H9 (cell line): ENCODE data around the gene RAP1GAP2. TPM values are rescaled to one million over a fixed set of nuclear protein-coding genes. Genes with fewer than 3 reads are reported as not detected.

ENCODE experiments used
- DNase-seq: peaks from one replicate; pipeline ENCODE4 v3.0.0-alpha.2; 2017
- H2AFZ ChIP-seq: one replicate; pipeline ENCODE4 v1.6.1; 2013; ENCODE audit warnings: mild to moderate bottlenecking, low read length, control low read depth, moderate library complexity
- H2AK5ac ChIP-seq: 2 replicates; pipeline ENCODE4 v1.6.1; 2013; ENCODE audit warnings: low read length, control low read depth, mixed read lengths; ENCODE audit not compliant: insufficient read length
- H2BK120ac ChIP-seq: one replicate; pipeline ENCODE4 v1.6.1; 2013; ENCODE audit warnings: low read depth, mild to moderate bottlenecking, low read length, control low read depth, inconsistent platforms; ENCODE audit not compliant: poor library complexity, severe bottlenecking
- H2BK12ac ChIP-seq: 2 replicates; pipeline ENCODE4 v1.6.1; 2013; ENCODE audit warnings: low read length, control low read depth, mixed read lengths, low read depth; ENCODE audit not compliant: insufficient read length
- H2BK15ac ChIP-seq: 2 replicates; pipeline ENCODE4 v1.6.1; 2013; ENCODE audit warnings: low read depth, low read length, control low read depth
- H2BK20ac ChIP-seq: one replicate; pipeline ENCODE4 v1.6.1; 2013; ENCODE audit warnings: low read depth, mild to moderate bottlenecking, low read length, control low read depth, inconsistent platforms; ENCODE audit not compliant: poor library complexity, severe bottlenecking
- H2BK5ac ChIP-seq: 2 replicates; pipeline ENCODE4 v1.6.1; 2013; ENCODE audit warnings: low read length, control low read depth, mixed read lengths; ENCODE audit not compliant: insufficient read length
- H3K14ac ChIP-seq: 2 replicates; pipeline ENCODE4 v1.6.1; 2013; ENCODE audit warnings: low read length, control low read depth; ENCODE audit not compliant: insufficient read depth
- H3K18ac ChIP-seq: 2 replicates; pipeline ENCODE4 v1.6.1; 2013; ENCODE audit warnings: low read depth, mild to moderate bottlenecking, mixed read lengths, low read length, control low read depth; ENCODE audit not compliant: insufficient read length
- H3K23ac ChIP-seq: 2 replicates; pipeline ENCODE4 v1.6.1; 2013; ENCODE audit warnings: low read length, control low read depth, mixed read lengths, low read depth; ENCODE audit not compliant: insufficient read length
- H3K23me2 ChIP-seq: 2 replicates; pipeline ENCODE4 v1.6.1; 2013; ENCODE audit warnings: low read depth, mild to moderate bottlenecking, mixed read lengths, low read length, control low read depth; ENCODE audit not compliant: insufficient read length, poor library complexity, severe bottlenecking
- H3K27ac ChIP-seq: 2 replicates; pipeline ENCODE4 v1.5.1; 2013; ENCODE audit warnings: low read length, control low read depth, mixed read lengths, low read depth; ENCODE audit not compliant: insufficient read length
- H3K27me3 ChIP-seq: 2 replicates; pipeline ENCODE4 v1.6.1; 2013; ENCODE audit warnings: low read length, control low read depth, inconsistent platforms; ENCODE audit not compliant: insufficient read depth
- H3K4ac ChIP-seq: 2 replicates; pipeline ENCODE4 v1.6.1; 2013; ENCODE audit warnings: low read depth, mild to moderate bottlenecking, control low read depth, inconsistent platforms, low read length, moderate library complexity
- H3K4me1 ChIP-seq: 2 replicates; pipeline ENCODE4 v1.6.1; 2013; ENCODE audit warnings: low read length, control low read depth, inconsistent platforms; ENCODE audit not compliant: insufficient read depth
- H3K4me2 ChIP-seq: 2 replicates; pipeline ENCODE4 v1.6.1; 2013; ENCODE audit warnings: low read length, control low read depth, mixed read lengths; ENCODE audit not compliant: insufficient read length, insufficient read depth
- H3K56ac ChIP-seq: 2 replicates; pipeline ENCODE4 v1.6.1; 2013; ENCODE audit warnings: low read depth, mild to moderate bottlenecking, mixed read lengths, low read length, control low read depth; ENCODE audit not compliant: insufficient read length
- H3K79me1 ChIP-seq: 2 replicates; pipeline ENCODE4 v1.6.1; 2013; ENCODE audit warnings: low read depth, mild to moderate bottlenecking, moderate library complexity, low read length, control low read depth, inconsistent platforms; ENCODE audit not compliant: insufficient read depth, poor library complexity, severe bottlenecking
- H3K79me2 ChIP-seq: 2 replicates; pipeline ENCODE4 v1.6.1; 2013; ENCODE audit warnings: low read length, control low read depth, inconsistent platforms; ENCODE audit not compliant: insufficient read depth
- H3K9ac ChIP-seq: 2 replicates; pipeline ENCODE4 v1.6.1; 2013; ENCODE audit warnings: low read length, control low read depth, mixed read lengths; ENCODE audit not compliant: insufficient read length; ENCODE audit errors: extremely low read depth
- H3K9me3 ChIP-seq: one replicate; pipeline ENCODE4 v1.6.1; 2013; ENCODE audit warnings: low read depth, low read length, inconsistent platforms; ENCODE audit not compliant: control insufficient read depth
- H3T11ph ChIP-seq: one replicate; pipeline ENCODE4 v1.6.1; 2013; ENCODE audit warnings: mild to moderate bottlenecking, low read length, control low read depth, inconsistent platforms
- H4K20me1 ChIP-seq: one replicate; pipeline ENCODE4 v1.6.1; 2013; ENCODE audit not compliant: control insufficient read depth, insufficient read length, insufficient read depth
- H4K5ac ChIP-seq: 2 replicates; pipeline ENCODE4 v1.6.1; 2013; ENCODE audit warnings: low read depth, mild to moderate bottlenecking, mixed read lengths, low read length, control low read depth; ENCODE audit not compliant: insufficient read length
- H4K8ac ChIP-seq: replicated peaks from 2 replicates; pipeline ENCODE4 v1.6.1; 2013; ENCODE audit warnings: low read length, control low read depth, mixed read lengths, low read depth; ENCODE audit not compliant: insufficient read length
- H4K91ac ChIP-seq: 2 replicates; pipeline ENCODE4 v1.6.1; 2013; ENCODE audit warnings: low read depth, mild to moderate bottlenecking, moderate library complexity, mixed read lengths, low read length, control low read depth; ENCODE audit not compliant: insufficient read length
- H3K27ac Mint-ChIP-seq, 3 experiments: 2 replicates in 2 of 3; 3 replicates in 1 of 3; pipeline ENCODE4 v1.8.0; 2020 to 2021; ENCODE audit warnings: mixed read lengths in 3 of 3, mild to moderate bottlenecking in 1 of 3, moderate library complexity in 1 of 3
- H3K27me3 Mint-ChIP-seq: 2 replicates; pipeline ENCODE4 v1.8.0; 2021; ENCODE audit warnings: low read depth, mild to moderate bottlenecking, moderate library complexity, mixed read lengths
- H3K36me3 Mint-ChIP-seq, 3 experiments: 2 replicates in 2 of 3; 3 replicates in 1 of 3; pipeline ENCODE4 v1.8.0; 2020 to 2021; ENCODE audit warnings: low read depth in 3 of 3, mixed read lengths in 3 of 3; ENCODE audit not compliant: insufficient read depth in 1 of 3
- H3K4me1 Mint-ChIP-seq, 2 experiments: 2 replicates each; pipeline ENCODE4 v1.8.0; 2020; ENCODE audit warnings: mixed read lengths in 2 of 2
- H3K4me3 Mint-ChIP-seq, 2 experiments: 2 replicates in 1 of 2; 3 replicates in 1 of 2; pipeline ENCODE4 v1.8.0; 2020 to 2021; ENCODE audit warnings: mild to moderate bottlenecking in 2 of 2, mixed read lengths in 2 of 2, moderate library complexity in 1 of 2
- H3K9me3 Mint-ChIP-seq, 2 experiments: 2 replicates in 1 of 2; 3 replicates in 1 of 2; pipeline ENCODE4 v1.8.0; 2020; ENCODE audit warnings: mild to moderate bottlenecking in 2 of 2, mixed read lengths in 2 of 2, moderate library complexity in 1 of 2
- WGBS: extraction: QIAGEN DNeasy Blood & Tissue Kit; methylation state at CpG from one replicate; pipeline ENCODE4 v1.1.7; 2013; ENCODE audit warnings: missing lambda C conversion rate, low lambda C conversion rate, mixed read lengths; ENCODE audit not compliant: insufficient read length; ENCODE audit errors: extremely low coverage; 5-methylcytosine and 5-hydroxymethylcytosine counted together
- total RNA-seq: library from RNA; stranded (reverse); gene quantifications from 2 replicates; pipeline ENCODE4 v1.2.1, GENCODE V29; 2021
- TF ChIP-seq, protein P1 (sequence below): fragments of 200-600 bp; sonication (generic); conservative IDR thresholded peaks from 3 replicates; pipeline ENCODE4 v1.8.0; 2021; ENCODE audit warnings: antibody characterized with exemption, mild to moderate bottlenecking

The RAP1GAP2 gene
- total RNA-seq, 1 experiment from 2014 or later: 33.8 TPM

DNA sequence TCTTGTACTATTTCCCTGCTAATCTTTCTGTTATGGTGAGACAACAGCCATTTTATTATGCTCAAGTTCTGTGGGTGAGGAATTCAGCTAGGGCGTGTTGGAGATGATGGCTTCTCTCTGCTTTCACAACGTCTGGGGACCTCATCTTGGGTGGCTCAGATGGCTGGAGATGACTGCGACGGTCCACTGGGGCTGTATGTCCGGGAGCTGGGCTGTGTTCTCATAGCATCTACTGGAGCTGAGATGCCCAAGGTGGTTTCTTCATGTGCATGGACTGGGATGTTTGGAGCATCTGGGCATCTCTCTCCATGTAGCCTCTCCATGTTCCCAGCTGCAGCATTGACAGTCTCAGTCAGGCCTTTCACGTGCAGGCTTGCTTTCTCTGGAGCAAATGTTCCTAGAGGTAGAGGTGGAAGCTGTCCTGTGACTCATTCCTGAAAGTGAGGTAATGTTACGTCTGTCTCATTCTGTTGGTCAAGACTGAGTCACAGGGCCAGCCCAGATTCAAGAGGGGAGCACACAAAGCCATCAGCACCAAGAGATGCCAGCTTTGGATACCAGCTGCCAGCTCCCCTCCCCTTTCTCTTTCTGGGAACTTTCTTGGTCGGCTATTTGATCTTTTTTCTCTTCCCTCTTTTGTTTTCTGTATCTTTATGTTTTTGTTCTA is 96.2 kb downstream of the RAP1GAP2 start:
- Histone ChIP-seq H2BK120ac (no peak overlapping the region), H3K23ac (no peak overlapping the region), H4K5ac (no peak overlapping the region), H3K4ac (no peak overlapping the region), H3K79me1 (no peaks in the 10 kb centered on the region), H2BK5ac (no peak overlapping the region), H3K9me3 (no peaks in the 10 kb centered on the region), H2BK12ac (no peak overlapping the region), H3K27ac (no peak overlapping the region), H2BK20ac (no peak overlapping the region), H3K4me2 (no peak overlapping the region), H3K79me2 (peaks cover 13% of the 10 kb centered on the region; the same call in 1 of the 2 replicates), H2BK15ac (no peak overlapping the region), H3K27me3 (no peaks in the 10 kb centered on the region), H3K56ac (no peak overlapping the region), H4K91ac (no peak overlapping the region), H4K8ac (no peak overlapping the region), H2AFZ (no peak overlapping the region), H2AK5ac (no peak overlapping the region), H3K18ac (no peak overlapping the region), H4K20me1 (no peaks in the 10 kb centered on the region), H3T11ph (no peak overlapping the region), H3K14ac (0 out of 2 replicates have a peak overlapping the region, but pooled peaks have one; percentile 56), H3K9ac (no peak overlapping the region), H3K23me2 (no peaks in the 10 kb centered on the region), H3K4me1 (no peaks in the 10 kb centered on the region; the same call in 1 of the 2 replicates)
- Mint-ChIP-seq H3K4me1 (peaks cover 29 to 35% of the 10 kb centered on the region in 2 experiments), H3K27me3 (no peaks in the 10 kb centered on the region), H3K27ac (peak overlapping the region in 2 of 3 experiments; percentile 9 to 72; a peak in 3 of 7 replicates), H3K9me3 (no peaks in the 10 kb centered on the region), H3K36me3 (peaks cover 3 to 12% (median 6%) of the 10 kb centered on the region in 3 experiments; a peak in 4 of 7 replicates), H3K4me3 (no peak overlapping the region)
- peak; percentile 35 for DNase-seq
- no CpG with 5 or more reads among the region's 8 CpGs for WGBS
- TF ChIP-seq, protein P1, sequence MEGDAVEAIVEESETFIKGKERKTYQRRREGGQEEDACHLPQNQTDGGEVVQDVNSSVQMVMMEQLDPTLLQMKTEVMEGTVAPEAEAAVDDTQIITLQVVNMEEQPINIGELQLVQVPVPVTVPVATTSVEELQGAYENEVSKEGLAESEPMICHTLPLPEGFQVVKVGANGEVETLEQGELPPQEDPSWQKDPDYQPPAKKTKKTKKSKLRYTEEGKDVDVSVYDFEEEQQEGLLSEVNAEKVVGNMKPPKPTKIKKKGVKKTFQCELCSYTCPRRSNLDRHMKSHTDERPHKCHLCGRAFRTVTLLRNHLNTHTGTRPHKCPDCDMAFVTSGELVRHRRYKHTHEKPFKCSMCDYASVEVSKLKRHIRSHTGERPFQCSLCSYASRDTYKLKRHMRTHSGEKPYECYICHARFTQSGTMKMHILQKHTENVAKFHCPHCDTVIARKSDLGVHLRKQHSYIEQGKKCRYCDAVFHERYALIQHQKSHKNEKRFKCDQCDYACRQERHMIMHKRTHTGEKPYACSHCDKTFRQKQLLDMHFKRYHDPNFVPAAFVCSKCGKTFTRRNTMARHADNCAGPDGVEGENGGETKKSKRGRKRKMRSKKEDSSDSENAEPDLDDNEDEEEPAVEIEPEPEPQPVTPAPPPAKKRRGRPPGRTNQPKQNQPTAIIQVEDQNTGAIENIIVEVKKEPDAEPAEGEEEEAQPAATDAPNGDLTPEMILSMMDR: no peak
